Activated CD4-positive, alpha-beta T cell treated with anti-CD3 and anti-CD28 coated beads, Interleukin-2, amount 50 U/mL, for 1 hour (primary cell): ENCODE measurements around the gene MEGF8.
"Not testable (repeated sequence)": the region's sequence is repeated elsewhere in the genome, so short reads cannot be mapped to it uniquely, and the experiment has no call there.

Experiments used
- DNase-seq: peaks from one replicate; pipeline ENCODE4 v3.0.0-alpha.2; 2020

MEGF8 gene

GRCh38 chr19:42311657-42312056 is 13.8 kb upstream of the MEGF8 start:
- DNase-seq, result no peak

GRCh38 chr19:42312370-42312769 is 13.1 kb upstream of the MEGF8 start:
- DNase-seq, result no peak

GRCh38 chr19:42313096-42313839 is 12.2 kb upstream of the MEGF8 start, which contains the start of gene TMEM145:
TMEM145 (plus strand) TSS chr19:42313309; CDS start chr19:42313377, 68 bp downstream.
- DNase-seq, result peak; percentile 31

GRCh38 chr19:42313840-42314755 is 11.3 kb upstream of the MEGF8 start:
- DNase-seq, result no peak

- DNase-seq, result no peak
Measured at GRCh38 chr19:42315024-42315423, 10.4 kb upstream of the MEGF8 start.

GRCh38 chr19:42316223-42317211 is 8.9 kb upstream of the MEGF8 start:
- DNase-seq, result no peak

GRCh38 chr19:42317535-42317934 is 7.9 kb upstream of the MEGF8 start:
- no peak for DNase-seq

GRCh38 chr19:42322305-42322704 is 3.1 kb upstream of the MEGF8 start:
- DNase-seq, result no peak

GRCh38 chr19:42323473-42323851 is 2.0 kb upstream of the MEGF8 start:
- no peak for DNase-seq

- DNase-seq, result peak; percentile 17
Measured at GRCh38 chr19:42323852-42324654, 1.4 kb upstream of the MEGF8 start.

GRCh38 chr19:42324655-42325307 is 654 bp upstream of the MEGF8 start:
- no peak for DNase-seq

- DNase-seq, result peak; percentile 17
Measured at GRCh38 chr19:42325896-42326771, 699 bp downstream of the MEGF8 start.

GRCh38 chr19:42326969-42327368 is 1.5 kb downstream of the MEGF8 start:
- no peak for DNase-seq

- no peak for DNase-seq
Measured at GRCh38 chr19:42327381-42327780, 1.9 kb downstream of the MEGF8 start.

- no peak for DNase-seq
Measured at GRCh38 chr19:42328106-42328505, 2.7 kb downstream of the MEGF8 start.

GRCh38 chr19:42328854-42329253 is 3.4 kb downstream of the MEGF8 start:
- DNase-seq, result no peak

- no peak for DNase-seq
Measured at GRCh38 chr19:42330241-42330711, 4.8 kb downstream of the MEGF8 start.

- DNase-seq, result not testable (repeated sequence)
Measured at GRCh38 chr19:42331333-42331732, 5.9 kb downstream of the MEGF8 start.

GRCh38 chr19:42332059-42332458 is 6.6 kb downstream of the MEGF8 start:
- DNase-seq, result no peak

- DNase-seq, result no peak
Measured at GRCh38 chr19:42333018-42333417, 7.6 kb downstream of the MEGF8 start.
